Karpas-422 (cell line): ENCODE measurements around the gene PGP. TPM values are rescaled to one million over a fixed set of nuclear protein-coding genes. Genes with fewer than 3 reads are reported as not detected.

Experiments used
- DNase-seq: peaks from one replicate; pipeline ENCODE4 v3.0.0-alpha.2; 2015
- H2AFZ ChIP-seq: fragments of 200-600 bp; sonication (generic); 2 replicates; pipeline ENCODE4 v1.6.1; 2014; ENCODE audit warnings: antibody characterized with exemption, low read length, mixed read lengths
- H3K27ac ChIP-seq: fragments of 200-600 bp; sonication (generic); 2 replicates; pipeline ENCODE4 v1.5.1; 2014; ENCODE audit warnings: mild to moderate bottlenecking, low read length, moderate library complexity
- H3K27me3 ChIP-seq: fragments of 200-600 bp; sonication (generic); 2 replicates; pipeline ENCODE4 v1.6.1; 2014; ENCODE audit warnings: low read length, mixed read lengths
- H3K36me3 ChIP-seq: fragments of 200-600 bp; sonication (generic); 2 replicates; pipeline ENCODE4 v1.6.1; 2014; ENCODE audit warnings: low read length, mixed read lengths; ENCODE audit not compliant: insufficient read depth
- H3K4me1 ChIP-seq: fragments of 200-600 bp; sonication (generic); 2 replicates; pipeline ENCODE4 v1.6.1; 2014; ENCODE audit warnings: mild to moderate bottlenecking, low read length, mixed read lengths
- H3K4me2 ChIP-seq: fragments of 200-600 bp; sonication (generic); 2 replicates; pipeline ENCODE4 v1.6.1; 2014; ENCODE audit warnings: low read length, low read depth, mild to moderate bottlenecking; ENCODE audit not compliant: poor library complexity, severe bottlenecking
- H3K4me3 ChIP-seq: fragments of 200-600 bp; sonication (generic); 2 replicates; pipeline ENCODE4 v1.5.1; 2014; ENCODE audit warnings: mild to moderate bottlenecking, antibody characterized with exemption, low read length, mixed read lengths
- H3K79me2 ChIP-seq: fragments of 200-600 bp; sonication (generic); 2 replicates; pipeline ENCODE4 v1.6.1; 2014; ENCODE audit warnings: mild to moderate bottlenecking, low read length, mixed read lengths
- H3K9ac ChIP-seq: fragments of 200-600 bp; sonication (generic); 2 replicates; pipeline ENCODE4 v1.6.0; 2014; ENCODE audit warnings: low read length
- H3K9me2 ChIP-seq: fragments of 200-600 bp; sonication (generic), shearing (Covaris generic); replicated peaks from 2 replicates; pipeline ENCODE4 v1.6.0; 2014; ENCODE audit warnings: mild to moderate bottlenecking, low read length, moderate library complexity; ENCODE audit not compliant: insufficient read depth
- H3K9me3 ChIP-seq: fragments of 300-700, 200-600 bp; sonication (generic); 2 replicates; pipeline ENCODE4 v1.6.1; 2014; ENCODE audit warnings: low read length, mixed read lengths
- H4K20me1 ChIP-seq: fragments of 200-600 bp; sonication (generic); 2 replicates; pipeline ENCODE4 v1.6.1; 2014; ENCODE audit warnings: mild to moderate bottlenecking, antibody characterized with exemption, low read length, low read depth; ENCODE audit not compliant: insufficient read depth
- total RNA-seq: library from RNA; depleted of rRNA; stranded (reverse); fragments of >200 nt; shearing (Covaris generic); gene quantifications from 2 replicates; pipeline ENCODE4 v1.2.3, GENCODE V29; 2014; ENCODE audit warnings: low replicate concordance

PGP gene
- total RNA-seq, 1 experiment from 2014 or later, result 26.5 TPM

DNA sequence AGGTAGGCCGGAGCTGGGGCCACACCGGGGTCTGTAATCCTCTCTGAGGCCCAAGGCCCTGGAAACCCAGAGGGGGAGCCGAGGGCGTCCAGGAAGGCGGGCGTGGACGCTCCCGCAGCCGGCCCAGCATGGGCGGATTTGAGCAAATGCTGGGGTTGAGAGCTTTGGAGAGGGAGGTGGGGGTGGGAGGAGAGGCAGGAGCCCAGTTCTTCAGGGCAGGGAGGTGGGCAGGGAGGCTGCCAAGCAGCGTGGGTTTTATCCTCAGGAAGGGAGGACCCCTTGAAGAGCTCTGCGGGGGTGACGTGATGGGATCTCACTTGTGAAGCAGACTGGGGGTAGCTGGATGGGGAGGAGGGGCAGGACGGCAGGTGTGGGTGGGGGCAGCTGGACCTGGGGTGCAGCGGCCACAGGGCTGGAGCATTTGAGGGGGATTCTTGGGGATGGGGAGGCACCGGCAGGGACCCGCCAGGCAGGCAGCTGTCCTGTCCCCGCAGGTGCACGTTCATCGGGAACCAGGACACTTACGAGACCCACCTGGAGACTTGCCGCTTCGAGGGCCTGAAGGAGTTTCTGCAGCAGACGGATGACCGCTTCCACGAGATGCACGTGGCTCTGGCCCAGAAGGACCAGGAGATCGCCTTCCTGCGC is 41.8 kb downstream of the PGP start:
- Histone ChIP-seq H3K9ac (no peak overlapping the region), H2AFZ (no peak overlapping the region), H3K9me2 (no peaks in the 10 kb centered on the region), H3K9me3 (no peaks in the 10 kb centered on the region), H3K79me2 (no peaks in the 10 kb centered on the region), H3K27ac (no peak overlapping the region), H3K36me3 (peaks cover 19% of the 10 kb centered on the region), H3K4me3 (no peak overlapping the region), H3K4me1 (no peaks in the 10 kb centered on the region), H3K27me3 (no peaks in the 10 kb centered on the region), H3K4me2 (no peak overlapping the region), H4K20me1 (no peaks in the 10 kb centered on the region)
- DNase-seq, result no peak

DNA sequence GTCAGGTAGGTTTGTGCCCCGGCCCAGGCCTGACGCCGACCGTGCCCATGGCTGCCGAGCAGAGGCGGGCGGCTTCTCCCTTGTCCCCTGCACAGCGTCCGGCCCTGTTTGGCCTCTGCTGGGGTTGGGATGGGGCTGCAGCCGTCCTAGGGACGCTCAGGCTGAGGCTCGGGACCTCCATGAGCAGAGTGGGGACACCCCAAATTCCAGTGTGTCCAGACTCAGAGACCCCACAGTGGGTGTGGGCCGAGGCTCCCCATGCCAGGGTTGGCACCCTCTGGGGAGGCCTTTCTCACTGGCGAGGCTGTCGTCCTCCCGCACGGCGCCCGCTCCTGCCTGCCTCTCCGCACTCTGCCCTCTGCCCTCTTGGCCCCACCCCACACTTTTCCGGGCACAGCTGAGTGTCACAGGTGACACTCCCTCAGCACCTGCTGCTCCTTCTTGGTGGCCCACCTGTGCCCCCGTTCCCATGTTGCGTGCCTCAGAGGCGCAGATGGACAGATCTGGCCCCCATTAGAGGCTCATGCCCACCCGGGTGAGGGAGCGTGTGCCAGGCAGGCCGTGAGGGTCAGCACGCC is 43.0 kb downstream of the PGP start:
- Histone ChIP-seq H3K27ac (no peak overlapping the region), H3K27me3 (no peaks in the 10 kb centered on the region), H3K4me3 (no peak overlapping the region), H2AFZ (no peak overlapping the region), H3K36me3 (peaks cover 13% of the 10 kb centered on the region), H3K9me3 (no peaks in the 10 kb centered on the region), H3K9ac (no peak overlapping the region), H4K20me1 (no peaks in the 10 kb centered on the region), H3K4me2 (no peak overlapping the region), H3K9me2 (no peaks in the 10 kb centered on the region), H3K4me1 (no peaks in the 10 kb centered on the region), H3K79me2 (no peaks in the 10 kb centered on the region)
- no peak for DNase-seq

DNA sequence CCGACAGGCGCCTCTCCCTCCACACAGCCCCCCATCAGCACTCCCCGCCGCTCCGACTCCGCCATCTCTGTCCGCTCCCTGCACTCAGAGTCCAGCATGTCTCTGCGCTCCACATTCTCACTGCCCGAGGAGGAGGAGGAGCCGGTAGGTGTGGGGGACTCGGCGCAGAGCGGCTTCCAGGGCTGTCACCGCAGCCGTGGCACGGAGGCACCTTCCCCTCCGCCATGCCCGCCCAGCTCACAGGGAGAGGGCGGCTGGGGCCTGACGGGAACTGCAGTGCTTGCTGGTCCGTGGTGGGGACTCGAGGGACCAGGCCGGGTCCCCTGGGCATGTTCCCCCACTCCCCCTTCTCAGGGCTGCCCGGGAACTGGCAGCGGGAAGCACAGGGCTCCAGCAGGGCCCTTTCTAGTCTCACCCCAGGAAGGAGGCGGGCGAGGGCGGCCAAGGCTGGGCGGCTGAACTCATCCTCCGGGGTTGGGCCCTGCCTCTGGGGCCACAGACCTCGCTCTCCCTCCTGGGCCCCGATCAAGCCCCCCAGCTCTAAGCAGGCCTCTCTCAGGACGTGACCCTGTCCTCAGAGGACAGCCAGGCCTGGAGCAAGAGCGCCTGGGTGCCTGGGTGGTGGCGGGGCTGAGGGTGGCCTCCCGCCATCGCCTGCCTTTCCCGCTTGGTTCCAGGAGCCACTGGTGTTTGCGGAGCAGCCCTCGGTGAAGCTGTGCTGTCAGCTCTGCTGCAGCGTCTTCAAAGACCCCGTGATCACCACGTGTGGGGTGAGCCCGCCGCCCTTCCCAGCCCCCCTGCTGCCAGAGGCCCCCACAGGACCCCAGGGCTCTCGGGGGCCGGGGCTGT is 43.8 kb downstream of the PGP start:
- H3K9me3 ChIP-seq, result no peaks in the 10 kb centered on the region
- no peaks in the 10 kb centered on the region for H3K27me3 ChIP-seq
- H3K79me2 ChIP-seq, result peaks cover 6% of the 10 kb centered on the region
- H4K20me1 ChIP-seq, result peaks cover 6% of the 10 kb centered on the region; the same call in 1 of the 2 replicates
- no peak overlapping the region for H3K4me3 ChIP-seq
- H3K36me3 ChIP-seq, result peaks cover 12% of the 10 kb centered on the region
- H3K9me2 ChIP-seq, result no peaks in the 10 kb centered on the region
- no peak overlapping the region for H3K27ac ChIP-seq
- no peak overlapping the region for H3K9ac ChIP-seq
- no peaks in the 10 kb centered on the region for H3K4me1 ChIP-seq
- H3K4me2 ChIP-seq, result no peak overlapping the region
- H2AFZ ChIP-seq, result no peak overlapping the region
- no peak for DNase-seq

DNA sequence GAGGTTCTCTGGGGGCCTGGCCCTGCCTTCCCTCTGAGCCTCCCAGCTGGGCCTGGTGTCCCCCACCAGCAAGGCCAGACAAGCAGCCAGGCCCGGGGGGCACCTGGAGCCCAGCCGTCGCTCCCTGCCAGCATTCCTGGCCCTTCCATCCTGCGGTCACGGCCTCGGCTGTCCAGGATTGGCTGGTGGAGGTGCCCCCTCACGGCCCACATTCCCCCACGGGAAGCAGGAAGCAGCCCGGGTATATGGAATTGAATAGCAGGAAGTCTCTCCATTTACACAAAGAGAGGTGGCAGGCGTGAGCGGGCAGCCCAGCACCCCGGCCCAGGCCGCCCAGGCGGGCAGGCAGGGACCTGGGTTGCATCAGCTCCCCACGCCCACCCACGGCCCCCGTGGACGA is 44.6 kb downstream of the PGP start:
- Histone ChIP-seq H3K36me3 (peaks cover 4% of the 10 kb centered on the region), H3K9me2 (no peaks in the 10 kb centered on the region), H2AFZ (no peak overlapping the region), H3K9me3 (no peaks in the 10 kb centered on the region), H3K9ac (no peak overlapping the region), H3K4me3 (no peak overlapping the region), H3K27ac (no peak overlapping the region), H3K4me1 (no peaks in the 10 kb centered on the region), H4K20me1 (peaks cover 8% of the 10 kb centered on the region; the same call in 1 of the 2 replicates), H3K79me2 (peaks cover 10% of the 10 kb centered on the region), H3K27me3 (no peaks in the 10 kb centered on the region), H3K4me2 (no peak overlapping the region)
- DNase-seq, result no peak

DNA sequence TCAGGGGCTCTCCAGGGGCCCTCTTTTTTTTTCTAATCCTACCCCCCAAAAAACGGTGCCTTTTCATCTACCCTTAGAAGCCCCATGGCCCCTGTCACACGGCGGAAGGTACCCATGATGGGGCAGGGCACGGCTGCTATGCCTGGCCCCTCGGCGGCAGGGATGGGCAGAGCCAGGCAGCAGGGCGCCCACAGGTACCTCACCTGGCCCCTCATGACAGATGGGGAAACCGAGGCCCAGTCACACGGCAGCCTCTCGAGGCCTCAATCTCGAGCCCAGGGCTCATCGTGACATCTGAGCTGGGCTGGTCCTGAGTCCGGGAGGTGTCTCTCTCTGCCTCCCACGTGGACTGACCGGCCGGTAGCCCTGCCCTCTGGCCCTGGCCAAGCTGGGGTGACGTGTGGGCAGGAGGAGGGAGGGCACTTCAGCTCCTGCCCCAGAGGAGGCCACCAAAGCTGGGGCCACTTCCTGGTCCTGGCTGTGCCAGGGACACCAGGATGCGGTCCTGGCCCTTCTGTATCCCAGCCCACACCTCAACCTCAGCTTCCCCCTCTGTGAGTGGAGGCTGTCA is 47.5 kb downstream of the PGP start:
- no peaks in the 10 kb centered on the region for H3K9me2 ChIP-seq
- peaks cover 29% of the 10 kb centered on the region for H3K79me2 ChIP-seq
- no peaks in the 10 kb centered on the region for H3K27me3 ChIP-seq
- H3K9ac ChIP-seq, result no peak overlapping the region
- no peaks in the 10 kb centered on the region for H3K9me3 ChIP-seq
- H4K20me1 ChIP-seq, result peaks cover 20% of the 10 kb centered on the region; the same call in 1 of the 2 replicates
- H3K4me2 ChIP-seq, result no peak overlapping the region
- H3K4me1 ChIP-seq, result no peaks in the 10 kb centered on the region
- H2AFZ ChIP-seq, result no peak overlapping the region
- no peaks in the 10 kb centered on the region for H3K36me3 ChIP-seq
- H3K27ac ChIP-seq, result no peak overlapping the region
- no peak overlapping the region for H3K4me3 ChIP-seq
- no peak for DNase-seq

DNA sequence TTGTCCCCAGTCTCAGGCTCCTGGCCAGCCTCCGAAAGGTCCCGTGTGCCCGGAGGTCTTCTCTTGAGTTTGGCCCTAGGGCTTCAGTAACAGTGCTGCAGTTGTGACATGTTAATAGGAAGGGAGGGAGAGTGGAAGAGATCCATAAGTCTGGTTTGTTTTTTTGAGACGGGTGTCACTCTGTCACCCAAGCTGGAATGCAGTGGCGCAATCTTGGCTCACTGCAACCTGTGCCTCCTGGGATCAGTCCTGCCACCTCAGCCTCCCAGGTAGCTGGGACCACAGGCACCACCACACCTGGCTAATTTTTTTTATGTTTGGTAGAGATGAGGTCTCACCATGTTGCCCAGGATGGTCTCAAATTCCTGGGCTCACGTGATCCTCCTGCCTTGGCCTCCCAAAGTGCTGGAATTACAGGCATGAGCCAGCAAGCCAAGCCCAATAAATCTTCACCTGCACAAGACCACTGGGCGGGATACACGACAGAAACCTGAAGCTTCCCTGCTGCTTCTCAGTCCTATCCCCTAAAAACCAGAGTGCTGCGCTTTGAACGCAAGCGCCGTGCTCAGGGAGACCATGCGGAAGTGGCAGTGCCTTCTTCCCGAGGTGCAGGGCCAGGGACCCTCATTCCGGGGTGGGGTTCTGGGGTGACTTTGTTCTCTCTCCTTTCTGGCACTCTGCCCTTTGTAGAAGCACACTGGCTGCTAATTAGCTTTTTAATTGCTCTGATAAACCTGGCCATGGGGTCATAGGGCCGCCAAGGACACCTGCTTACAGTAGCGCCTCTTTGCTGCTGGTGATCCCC is 48.2 kb downstream of the PGP start:
- DNase-seq, result no peak
- Histone ChIP-seq H2AFZ (no peak overlapping the region), H3K9me3 (no peaks in the 10 kb centered on the region), H3K9me2 (no peaks in the 10 kb centered on the region), H3K4me3 (no peak overlapping the region), H3K79me2 (peaks cover 36% of the 10 kb centered on the region), H3K4me1 (peaks cover 5% of the 10 kb centered on the region), H3K4me2 (no peak overlapping the region), H3K36me3 (no peaks in the 10 kb centered on the region), H3K27me3 (no peaks in the 10 kb centered on the region), H3K27ac (no peak overlapping the region), H4K20me1 (peaks cover 27% of the 10 kb centered on the region; the same call in 1 of the 2 replicates), H3K9ac (no peak overlapping the region)

DNA sequence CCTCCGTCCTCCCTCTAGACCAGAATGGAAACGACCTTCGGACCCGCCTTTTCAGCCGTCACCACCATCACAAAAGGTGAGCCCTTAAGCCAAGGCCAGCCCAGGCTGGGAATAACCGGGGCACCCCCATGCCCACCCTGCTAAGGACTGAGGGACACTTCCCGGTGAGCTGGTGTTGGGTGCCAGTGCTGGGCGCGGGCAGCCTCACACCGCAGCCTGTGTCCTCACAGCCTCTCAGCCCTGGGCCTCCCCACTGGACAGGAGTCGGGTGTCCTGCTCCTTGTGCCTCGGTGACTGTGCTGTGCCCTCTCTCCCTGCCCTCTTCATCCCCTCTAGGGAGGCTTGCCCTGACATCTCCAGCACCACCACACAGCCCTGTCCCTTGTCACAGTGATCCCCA is 48.8 kb downstream of the PGP start:
- Histone ChIP-seq H3K9me2 (no peaks in the 10 kb centered on the region), H2AFZ (no peak overlapping the region), H3K9ac (no peak overlapping the region), H3K79me2 (peaks cover 41% of the 10 kb centered on the region), H4K20me1 (peaks cover 27% of the 10 kb centered on the region; the same call in 1 of the 2 replicates), H3K27me3 (no peaks in the 10 kb centered on the region), H3K4me1 (peaks cover 11% of the 10 kb centered on the region), H3K4me2 (no peak overlapping the region), H3K27ac (no peak overlapping the region), H3K36me3 (no peaks in the 10 kb centered on the region), H3K4me3 (no peak overlapping the region), H3K9me3 (no peaks in the 10 kb centered on the region)
- DNase-seq, result no peak
